Myometrial cell (primary cell): ENCODE measurements around the gene TEX47. TPM values are rescaled to one million over a fixed set of nuclear protein-coding genes. Genes with fewer than 3 reads are reported as not detected.

ENCODE experiments used
- total RNA-seq: library from RNA; depleted of rRNA; stranded (reverse); fragments of >200 nt; gene quantifications from 2 replicates; pipeline ENCODE4 v1.2.3, GENCODE V29; 2015

Gene TEX47
- total RNA-seq: not detected in 2 replicates

GRCh38 chr7:88795553-88795952 is at the start of gene TEX47:
TEX47 (minus strand) TSS chr7:88795737; CDS start chr7:88794942, 795 bp downstream.

GRCh38 chr7:88759230-88760135 is 36.1 kb downstream of the TEX47 start, which contains the start of gene ZNF804B:
ZNF804B (plus strand) TSS chr7:88759700; CDS start chr7:88759977, 277 bp downstream.

Other genes with a start within 250 kb of the TEX47 start
- gene ZNF804B, start 36.0 kb downstream of the TEX47 start, total RNA-seq: not detected in 2 replicates